Pancreas (tissue), 10 donors: ENCODE results near the gene ZNF568. TPM values are rescaled to one million over a fixed set of nuclear protein-coding genes. Genes with fewer than 3 reads are reported as not detected.

Source experiments
- ATAC-seq, 4 donors: fragments of 200-7000 bp; cut with Tn5 transposase; one replicate each; pipeline versions ENCODE4 v1.8.0 to v1.9.1; 2020; ENCODE audit warnings: mild to moderate bottlenecking in 4 of 4, moderate library complexity in 4 of 4
- DNase-seq, 6 donors: peaks; one replicate each; pipeline ENCODE4 v3.0.0-alpha.2; 2020
- FAIRE-seq: peaks from 2 replicates; lab custom pipeline; 2012; peaks lifted over from hg19 to GRCh38; lab: Jason Lieb, UNC
- H3K27ac ChIP-seq, 4 donors: fragments of 200-600 bp; sonication (generic); 1 replicate in 3 of 4; 2 replicates in 1 of 4; pipeline versions ENCODE4 v1.5.0 to v1.8.0; 2020
- H3K27me3 ChIP-seq, 4 donors: fragments of 200-600 bp; one replicate each; pipeline ENCODE4 v1.8.0; 2021
- H3K36me3 ChIP-seq, 3 donors: fragments of 200-600 bp; sonication (generic) in 1 of 3; one replicate each; pipeline versions ENCODE4 v1.5.0 to v1.8.0; 2020 to 2021
- H3K4me1 ChIP-seq, 3 donors: fragments of 200-600 bp; one replicate each; pipeline ENCODE4 v1.8.0; 2021
- H3K4me3 ChIP-seq, 4 donors: fragments of 200-600 bp; sonication (generic) in 2 of 4; one replicate each; pipeline versions ENCODE4 v1.5.0 to v1.8.0; 2020 to 2021
- H3K9me3 ChIP-seq, 4 donors: fragments of 200-600 bp; one replicate each; pipeline ENCODE4 v1.8.0; 2021
- CTCF ChIP-seq, 4 donors: fragments of 200-600 bp; sonication (generic) in 3 of 4; IDR thresholded peaks; one replicate each; pipeline versions ENCODE4 v1.5.0 to v1.8.0; 2021; ENCODE audit warnings: antibody characterized with exemption in 4 of 4
- WGBS, 2 donors: extraction: QIAGEN DNeasy Blood & Tissue Kit; methylation state at CpG; one replicate each; pipeline ENCODE4 v1.1.7; 2013; 5-methylcytosine and 5-hydroxymethylcytosine counted together
- intact Hi-C, 3 donors: fragments of 100-400 bp; cut with DNase I; formaldehyde crosslinking; loops; one replicate each; pipeline versions ENCODE4 v1.11.1 to v1.14.2; 2022
- polyA plus RNA-seq, 2 donors: library from polyadenylated mRNA; stranded (reverse); fragments of 200-250 nt; gene quantifications; one replicate each; pipeline ENCODE4 v1.2.3, GENCODE V29; 2013
- total RNA-seq, 6 donors: library from RNA; stranded (reverse); fragmentation: NEBNext Ultra II Directional in 4 of 6; extraction: Animal tissue kit (Norgen Biotek cat#: 25700) in 4 of 6; gene quantifications; one replicate each; pipeline versions ENCODE4 v1.2.1 to v1.2.4, GENCODE V29; 2021 to 2023
- donor health status: healthy with polysubstance abuse.
- donor health status: DM: no; HTN: no; CAD: no; lungs with moderate emphysema.
- donor health status: DM: no; HTN: no; CAD: no.
- donor health status: control.
- donor health status: control.
- donor health status: Bipolar disorder and iron deficiency.
- donor health status: DM: yes; HTN: yes; CAD: no.
- donor health status: DM: no; HTN: no; CAD: no.
- donor health status: DM: no; HTN: no; CAD: no.
- donor health status: DM: yes; HTN: yes; CAD: no.

The ZNF568 gene
- total RNA-seq (1 to 10 TPM; 3.1 to 7.3 (median 5.0) TPM), polyA plus RNA-seq (1 to 10 TPM; 3.6 to 4.6 TPM)

GRCh38 chr19:36915992-36916830 lies at the start of gene ZNF568, which contains the start of gene ZNF829:
TSS of gene ZNF568 (plus strand) at chr19:36916332. CDS start at chr19:36922771, 6,439 bp downstream.
TSS of gene ZNF829 (minus strand) at chr19:36916291. CDS start at chr19:36915167, 1,124 bp downstream.
- peaks cover 0 to 8% (median 0%) of the 10 kb centered on the region in 3 donors for H3K36me3 ChIP-seq
- no peak for FAIRE-seq
- H3K9me3 ChIP-seq, result no peaks in the 10 kb centered on the region
- peak within 1 kb of the TSS; percentile 75 to 91 (median 86) for H3K27ac ChIP-seq
- H3K4me3 ChIP-seq, result peak within 1 kb of the TSS; percentile 42 to 85 (median 73)
- H3K27me3 ChIP-seq, result no peaks in the 10 kb centered on the region
- TF ChIP-seq CTCF (IDR thresholded peaks at IDR 0.05), result peak in 3 of 4 donors; percentile 10 to 30 (median 22)
- intact Hi-C loops, result no loop called here
- peak; percentile 75 to 94 (median 84) for DNase-seq
- ATAC-seq, result peak; percentile 95 to 99 (median 97)
- WGBS, 2 donors, result 0% methylated on average over 55 to 57 of the region's 57 CpGs
- peaks cover 0 to 5% (median 0%) of the 10 kb centered on the region in 3 donors for H3K4me1 ChIP-seq

- WGBS, 2 donors, result 98% methylated on average over 10 of the region's 10 CpGs
- no peak for TF ChIP-seq CTCF (IDR thresholded peaks at IDR 0.05)
Observed at GRCh38 chr19:36876993-36877938, 38.9 kb upstream of the ZNF568 start.

GRCh38 chr19:36891768-36892357 lies 24.3 kb upstream of the ZNF568 start:
- intact Hi-C loops, result no loop called here
- Histone ChIP-seq H3K4me3 (no peak overlapping the region), H3K27me3 (no peaks in the 10 kb centered on the region), H3K4me1 (no peaks in the 10 kb centered on the region), H3K9me3 (peaks cover 2 to 29% (median 8%) of the 10 kb centered on the region in 4 donors), H3K36me3 (peaks cover 0 to 24% (median 15%) of the 10 kb centered on the region in 3 donors), H3K27ac (no peak overlapping the region)
- no peak for TF ChIP-seq CTCF (IDR thresholded peaks at IDR 0.05)
- DNase-seq, result no peak
- no peak for ATAC-seq
- FAIRE-seq, result no peak
- 95 to 99% methylated on average over 3 of the region's 3 CpGs for WGBS, 2 donors

More at GRCh38 chr19:36876993-36877938, 38.9 kb upstream of the ZNF568 start:
- ATAC-seq (no peak), DNase-seq (no peak), FAIRE-seq (no peak)
- Histone ChIP-seq H3K4me1 (no peaks in the 10 kb centered on the region), H3K36me3 (peaks cover 4 to 21% (median 16%) of the 10 kb centered on the region in 3 donors), H3K9me3 (peaks cover 0 to 33% (median 12%) of the 10 kb centered on the region in 4 donors), H3K27ac (no peak overlapping the region), H3K27me3 (no peaks in the 10 kb centered on the region), H3K4me3 (no peak overlapping the region)
- intact Hi-C loops, result no loop called here

- intact Hi-C loops, result no loop called here
- Histone ChIP-seq H3K4me3 (no peak overlapping the region), H3K4me1 (no peaks in the 10 kb centered on the region), H3K27me3 (no peaks in the 10 kb centered on the region), H3K36me3 (peaks cover 0 to 24% (median 19%) of the 10 kb centered on the region in 3 donors), H3K9me3 (peaks cover 2 to 29% (median 8%) of the 10 kb centered on the region in 4 donors), H3K27ac (no peak overlapping the region)
- no peak for TF ChIP-seq CTCF (IDR thresholded peaks at IDR 0.05)
- ATAC-seq (no peak), FAIRE-seq (no peak), DNase-seq (no peak)
- 94 to 98% methylated on average over 2 of the region's 2 CpGs for WGBS, 2 donors
Observed at GRCh38 chr19:36894849-36895383, 21.2 kb upstream of the ZNF568 start.
